ENCODE data around the gene EXOC4.
A peak's percentile ranks its signal among the peaks of the same experiment; 100 is the strongest.

Gene EXOC4

DNA sequence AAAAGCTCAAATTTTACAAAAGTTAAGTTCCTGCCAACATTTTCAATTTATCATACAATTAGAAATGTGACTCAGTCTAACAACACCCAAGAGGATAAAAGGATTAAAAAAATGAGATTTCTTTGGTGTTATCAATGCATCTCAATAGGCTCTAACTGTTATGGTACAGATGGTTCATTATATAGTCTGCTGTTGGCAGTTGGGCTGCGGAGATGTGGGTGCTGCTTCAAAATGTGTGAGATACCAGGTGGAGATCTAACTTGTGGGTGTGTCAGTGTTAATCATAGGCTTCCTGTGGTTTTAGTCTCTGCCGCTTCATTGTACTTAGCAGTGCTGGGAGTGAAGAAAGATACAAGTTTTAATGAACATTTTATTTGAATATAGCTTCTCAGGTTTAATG lies 231.2 kb downstream of the EXOC4 start:
- peaks cover 0 to 2% (median 0%) of the 10 kb centered on the region in 4 experiments for H3K4me1 ChIP-seq (ENCODE audit: control extremely low read depth in 1 of 4, control insufficient read depth in 4 of 4, insufficient read depth in 4 of 4, low read length in 3 of 4)
- peak in 2 of 3 donors; percentile 31 to 67 for DNase-seq
- POLR2A ChIA-PET = interaction anchor here (0.6 kb wide), 2 partner anchors 16 to 553 kb away, joined by 3 read pairs; no protein-coding TSS in a partner anchor
- 86% methylated on average over 1 of the region's 2 CpGs for WGBS (ENCODE audit: insufficient coverage)
- no peak overlapping the region for H3K27ac ChIP-seq (ENCODE audit: insufficient read depth in 1 of 2, low read depth in 1 of 2, low read length in 2 of 2, poor library complexity in 1 of 2, severe bottlenecking in 2 of 2)
- H3K4me3 ChIP-seq (ENCODE audit: control insufficient read depth in 1 of 7, extremely low read depth in 1 of 7, insufficient read depth in 4 of 7, low read depth in 2 of 7, low read length in 6 of 7) = no peak overlapping the region
- CTCF ChIA-PET = no interaction called here
- H3K9me3 ChIP-seq (ENCODE audit: control extremely low read depth in 1 of 5, control insufficient read depth in 4 of 5, insufficient read depth in 2 of 5, low read depth in 1 of 5, low read length in 4 of 5) = no peaks in the 10 kb centered on the region
- no peaks in the 10 kb centered on the region for H3K27me3 ChIP-seq (replicated peaks in 2 of 5; ENCODE audit: control insufficient read depth in 4 of 5, insufficient read depth in 5 of 5, low read length in 4 of 5)
- peaks cover 2 to 11% (median 7%) of the 10 kb centered on the region in 4 experiments for H3K36me3 ChIP-seq (ENCODE audit: control insufficient read depth in 4 of 4, insufficient read depth in 4 of 4, low read length in 3 of 4)

DNA sequence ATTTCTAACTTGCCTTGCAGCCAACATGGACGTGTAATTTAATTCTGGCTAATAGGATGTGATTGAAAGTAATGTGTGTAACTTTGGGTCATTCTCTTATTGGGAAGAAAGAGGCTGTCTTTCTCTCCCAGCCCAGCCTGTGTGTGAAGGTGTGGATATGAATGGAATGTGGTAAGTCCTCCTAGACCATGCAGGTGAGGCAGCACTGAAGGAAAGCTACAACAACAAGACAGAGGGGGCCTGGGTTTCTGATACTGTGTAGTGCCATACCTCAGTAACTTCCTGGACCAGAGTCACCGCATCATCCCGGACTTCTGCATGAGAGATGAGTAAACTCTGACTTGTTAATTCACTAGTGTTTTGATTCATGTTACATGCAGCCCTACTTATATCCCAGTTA lies 237.0 kb downstream of the EXOC4 start:
- CTCF ChIA-PET = no interaction called here
- WGBS (ENCODE audit: insufficient coverage) = no CpG with 5 or more reads among the region's 3 CpGs
- DNase-seq = no peak

DNA sequence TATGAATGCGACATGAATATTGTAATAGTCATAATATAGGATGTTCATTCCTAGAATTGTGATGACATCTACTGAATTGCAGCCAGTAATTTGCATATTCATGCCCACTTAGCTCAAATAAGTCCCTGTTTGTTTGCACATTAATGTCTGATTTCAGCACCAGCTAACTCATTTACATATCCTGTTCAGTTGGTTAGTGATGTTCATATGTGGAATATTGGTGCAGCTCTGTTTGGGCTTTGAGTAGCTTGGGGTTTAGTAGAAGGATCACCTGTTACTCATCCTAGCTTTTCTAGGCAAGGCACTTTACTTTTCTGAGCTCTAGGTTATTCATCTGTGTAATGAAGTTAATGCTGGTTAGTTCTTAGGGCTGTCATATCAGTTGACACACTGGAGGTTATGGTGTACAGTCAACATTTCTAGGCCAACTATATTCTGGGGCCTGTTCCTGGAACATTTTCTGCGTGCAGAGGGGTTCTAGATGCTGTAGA lies 238.4 kb downstream of the EXOC4 start:
- CTCF ChIA-PET = no interaction called here
- DNase-seq = no peak
- no peak overlapping the region for H3K27ac ChIP-seq (ENCODE audit: insufficient read depth in 1 of 2, low read depth in 1 of 2, low read length in 2 of 2, poor library complexity in 1 of 2, severe bottlenecking in 2 of 2)

More for the DNA sequence above, 237.0 kb downstream of the EXOC4 start:
- POLR2A ChIA-PET = no interaction called here
- Histone ChIP-seq H3K36me3 (ENCODE audit: control insufficient read depth in 4 of 4, insufficient read depth in 4 of 4, low read length in 3 of 4) (peaks cover 0 to 9% (median 2%) of the 10 kb centered on the region in 4 experiments), H3K4me3 (ENCODE audit: control insufficient read depth in 1 of 7, extremely low read depth in 1 of 7, insufficient read depth in 4 of 7, low read depth in 2 of 7, low read length in 6 of 7) (no peak overlapping the region), H3K9me3 (ENCODE audit: control extremely low read depth in 1 of 5, control insufficient read depth in 4 of 5, insufficient read depth in 2 of 5, low read depth in 1 of 5, low read length in 4 of 5) (no peaks in the 10 kb centered on the region), H3K27ac (ENCODE audit: insufficient read depth in 1 of 2, low read depth in 1 of 2, low read length in 2 of 2, poor library complexity in 1 of 2, severe bottlenecking in 2 of 2) (no peak overlapping the region), H3K4me1 (ENCODE audit: control extremely low read depth in 1 of 4, control insufficient read depth in 4 of 4, insufficient read depth in 4 of 4, low read length in 3 of 4) (no peaks in the 10 kb centered on the region), H3K27me3 (replicated peaks in 2 of 5; ENCODE audit: control insufficient read depth in 4 of 5, insufficient read depth in 5 of 5, low read length in 4 of 5) (no peaks in the 10 kb centered on the region)

DNA sequence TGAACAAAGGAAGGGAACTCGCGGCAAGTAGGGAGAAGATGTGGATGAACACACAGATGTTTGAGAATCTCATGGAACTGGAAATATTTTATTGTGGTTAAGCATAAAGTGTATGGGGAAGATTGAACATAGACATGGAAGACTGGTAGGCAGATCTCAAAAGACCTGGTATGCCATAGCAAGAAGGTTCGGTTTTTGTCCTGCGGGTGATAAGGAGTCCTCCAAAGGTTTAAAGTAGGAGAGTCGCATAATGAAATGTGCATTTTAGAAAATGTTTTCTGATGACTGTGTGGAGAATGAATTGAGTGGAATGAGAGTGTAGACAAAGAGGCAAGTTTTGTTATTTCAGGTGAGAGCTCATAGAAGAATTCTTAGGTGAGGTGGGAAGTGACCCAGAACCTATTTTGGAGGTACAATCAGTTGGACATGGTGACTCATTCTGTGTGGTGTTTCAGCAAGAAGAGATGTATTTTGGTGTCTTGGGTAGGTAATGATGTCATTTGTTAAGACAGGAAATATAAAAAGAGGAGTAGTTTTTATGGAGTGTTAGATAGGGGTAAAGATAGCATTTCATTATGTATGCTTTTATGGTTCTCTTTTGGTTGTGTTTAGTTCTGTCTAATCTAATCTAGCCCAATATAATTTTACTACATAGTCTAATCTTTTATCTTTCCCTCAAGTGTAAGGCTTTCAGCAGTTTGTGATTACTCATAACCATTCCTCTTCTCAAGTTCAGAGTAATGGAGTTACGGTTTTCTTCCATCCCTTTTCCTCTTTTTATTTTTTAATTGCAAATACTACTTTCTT lies 239.2 kb downstream of the EXOC4 start:
- ChIA-PET CTCF (no interaction called here), POLR2A (no interaction called here)
- H3K4me1 ChIP-seq (ENCODE audit: control extremely low read depth in 1 of 4, control insufficient read depth in 4 of 4, insufficient read depth in 4 of 4, low read length in 3 of 4) = no peaks in the 10 kb centered on the region
- no peak for DNase-seq
- H3K9me3 ChIP-seq (ENCODE audit: control extremely low read depth in 1 of 5, control insufficient read depth in 4 of 5, insufficient read depth in 2 of 5, low read depth in 1 of 5, low read length in 4 of 5) = no peaks in the 10 kb centered on the region
- H3K27me3 ChIP-seq (replicated peaks in 2 of 5; ENCODE audit: control insufficient read depth in 4 of 5, insufficient read depth in 5 of 5, low read length in 4 of 5) = no peaks in the 10 kb centered on the region
- WGBS (ENCODE audit: insufficient coverage) = 97% methylated on average over 5 of the region's 6 CpGs
- H3K36me3 ChIP-seq (ENCODE audit: control insufficient read depth in 4 of 4, insufficient read depth in 4 of 4, low read length in 3 of 4) = peaks cover 0 to 9% (median 2%) of the 10 kb centered on the region in 4 experiments
- H3K27ac ChIP-seq (ENCODE audit: insufficient read depth in 1 of 2, low read depth in 1 of 2, low read length in 2 of 2, poor library complexity in 1 of 2, severe bottlenecking in 2 of 2) = no peak overlapping the region
- H3K4me3 ChIP-seq (ENCODE audit: control insufficient read depth in 1 of 7, extremely low read depth in 1 of 7, insufficient read depth in 4 of 7, low read depth in 2 of 7, low read length in 6 of 7) = no peak overlapping the region

More for the DNA sequence above, 238.4 kb downstream of the EXOC4 start:
- WGBS (ENCODE audit: insufficient coverage) = 20% methylated on average over 1 of the region's 2 CpGs
- H3K4me3 ChIP-seq (ENCODE audit: control insufficient read depth in 1 of 7, extremely low read depth in 1 of 7, insufficient read depth in 4 of 7, low read depth in 2 of 7, low read length in 6 of 7) = no peak overlapping the region
- H3K36me3 ChIP-seq (ENCODE audit: control insufficient read depth in 4 of 4, insufficient read depth in 4 of 4, low read length in 3 of 4) = peaks cover 0 to 9% (median 2%) of the 10 kb centered on the region in 4 experiments
- H3K9me3 ChIP-seq (ENCODE audit: control extremely low read depth in 1 of 5, control insufficient read depth in 4 of 5, insufficient read depth in 2 of 5, low read depth in 1 of 5, low read length in 4 of 5) = no peaks in the 10 kb centered on the region
- POLR2A ChIA-PET = no interaction called here
- H3K27me3 ChIP-seq (replicated peaks in 2 of 5; ENCODE audit: control insufficient read depth in 4 of 5, insufficient read depth in 5 of 5, low read length in 4 of 5) = no peaks in the 10 kb centered on the region
- no peaks in the 10 kb centered on the region for H3K4me1 ChIP-seq (ENCODE audit: control extremely low read depth in 1 of 4, control insufficient read depth in 4 of 4, insufficient read depth in 4 of 4, low read length in 3 of 4)

DNA sequence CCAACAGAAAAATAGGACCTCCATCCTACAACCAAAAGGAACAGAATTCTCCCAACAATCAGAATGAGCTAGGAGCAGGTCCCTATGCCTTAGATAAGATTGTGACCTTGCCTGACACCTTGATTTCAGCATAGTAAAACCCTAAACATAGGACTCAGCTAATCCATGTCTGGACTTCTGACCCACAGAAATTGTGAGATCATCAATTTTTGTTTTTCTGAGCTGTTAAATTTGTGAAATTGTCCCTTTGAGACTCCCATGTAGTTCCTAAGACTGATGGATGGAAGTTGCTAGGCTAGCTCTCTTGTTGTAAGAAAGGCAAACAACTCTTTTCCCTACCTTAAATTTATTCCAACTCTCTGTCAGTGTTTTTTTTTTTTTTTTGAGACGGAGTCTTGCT lies 244.2 kb downstream of the EXOC4 start:
- WGBS (ENCODE audit: insufficient coverage) = no CpG with 5 or more reads among the region's 1 CpG

DNA sequence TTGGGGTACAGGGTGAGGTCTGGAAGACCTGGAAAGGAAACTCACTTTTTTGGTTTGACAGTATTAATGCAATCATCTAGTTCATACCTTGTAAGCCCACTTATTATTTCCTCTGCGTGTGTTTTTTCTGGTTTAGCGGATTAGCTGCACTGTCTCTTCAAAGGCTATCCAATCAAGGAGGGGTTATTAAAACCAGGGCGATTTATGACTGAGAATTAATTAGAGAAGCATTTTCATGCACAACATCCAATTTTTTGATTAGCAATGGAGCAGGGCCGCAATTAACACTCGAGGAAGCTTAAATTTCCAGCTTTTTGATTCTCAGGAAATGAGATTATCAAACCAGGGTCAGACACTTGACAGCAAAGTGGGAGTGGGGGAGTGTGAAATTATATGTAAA lies 248.9 kb downstream of the EXOC4 start:
- WGBS (ENCODE audit: insufficient coverage) = 97% methylated on average over 3 of the region's 5 CpGs
- no peaks in the 10 kb centered on the region for H3K36me3 ChIP-seq (ENCODE audit: control insufficient read depth in 4 of 4, insufficient read depth in 4 of 4, low read length in 3 of 4)

More for the DNA sequence above, 244.2 kb downstream of the EXOC4 start:
- ChIA-PET CTCF (no interaction called here), POLR2A (interaction anchor here (0.7 kb wide), 1 partner anchor 154 kb away, joined by 5 read pairs; no protein-coding TSS in a partner anchor)
- Histone ChIP-seq H3K36me3 (ENCODE audit: control insufficient read depth in 4 of 4, insufficient read depth in 4 of 4, low read length in 3 of 4) (peaks cover 0 to 2% (median 0%) of the 10 kb centered on the region in 4 experiments), H3K4me3 (ENCODE audit: control insufficient read depth in 1 of 7, extremely low read depth in 1 of 7, insufficient read depth in 4 of 7, low read depth in 2 of 7, low read length in 6 of 7) (no peak overlapping the region), H3K9me3 (ENCODE audit: control extremely low read depth in 1 of 5, control insufficient read depth in 4 of 5, insufficient read depth in 2 of 5, low read depth in 1 of 5, low read length in 4 of 5) (no peaks in the 10 kb centered on the region), H3K4me1 (ENCODE audit: control extremely low read depth in 1 of 4, control insufficient read depth in 4 of 4, insufficient read depth in 4 of 4, low read length in 3 of 4) (no peaks in the 10 kb centered on the region), H3K27me3 (replicated peaks in 2 of 5; ENCODE audit: control insufficient read depth in 4 of 5, insufficient read depth in 5 of 5, low read length in 4 of 5) (no peaks in the 10 kb centered on the region), H3K27ac (ENCODE audit: insufficient read depth in 1 of 2, low read depth in 1 of 2, low read length in 2 of 2, poor library complexity in 1 of 2, severe bottlenecking in 2 of 2) (no peak overlapping the region)
- DNase-seq = no peak

DNA sequence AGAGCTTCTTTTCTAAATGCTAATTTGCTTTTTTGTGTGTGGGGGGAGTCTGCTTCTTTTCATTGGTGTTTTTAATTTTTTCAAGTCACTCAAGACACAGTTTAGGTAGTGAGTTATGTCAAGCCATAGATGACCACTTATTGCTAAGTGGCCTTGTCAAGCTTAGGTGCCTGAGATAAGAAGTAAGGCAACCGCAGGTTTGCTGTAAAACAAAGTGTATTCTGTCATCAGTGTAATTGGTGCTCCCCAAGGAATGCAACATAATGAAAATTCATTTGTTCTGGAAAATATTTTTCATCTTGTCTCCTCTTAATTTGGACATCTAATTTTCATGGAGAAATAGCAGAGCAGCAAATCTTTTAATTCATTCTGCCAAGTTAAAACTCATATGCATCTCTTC lies 249.6 kb downstream of the EXOC4 start:
- H3K27me3 ChIP-seq (replicated peaks in 2 of 5; ENCODE audit: control insufficient read depth in 4 of 5, insufficient read depth in 5 of 5, low read length in 4 of 5) = no peaks in the 10 kb centered on the region
- no peak for DNase-seq
- CTCF ChIA-PET = no interaction called here

More for the DNA sequence above, 248.9 kb downstream of the EXOC4 start:
- Histone ChIP-seq H3K9me3 (ENCODE audit: control extremely low read depth in 1 of 5, control insufficient read depth in 4 of 5, insufficient read depth in 2 of 5, low read depth in 1 of 5, low read length in 4 of 5) (no peaks in the 10 kb centered on the region), H3K4me1 (ENCODE audit: control extremely low read depth in 1 of 4, control insufficient read depth in 4 of 4, insufficient read depth in 4 of 4, low read length in 3 of 4) (no peaks in the 10 kb centered on the region), H3K4me3 (ENCODE audit: control insufficient read depth in 1 of 7, extremely low read depth in 1 of 7, insufficient read depth in 4 of 7, low read depth in 2 of 7, low read length in 6 of 7) (no peak overlapping the region), H3K27ac (ENCODE audit: insufficient read depth in 1 of 2, low read depth in 1 of 2, low read length in 2 of 2, poor library complexity in 1 of 2, severe bottlenecking in 2 of 2) (no peak overlapping the region), H3K27me3 (replicated peaks in 2 of 5; ENCODE audit: control insufficient read depth in 4 of 5, insufficient read depth in 5 of 5, low read length in 4 of 5) (no peaks in the 10 kb centered on the region)
- ChIA-PET CTCF (no interaction called here), POLR2A (no interaction called here)
- no peak for DNase-seq

More for the DNA sequence above, 249.6 kb downstream of the EXOC4 start:
- no peak overlapping the region for H3K4me3 ChIP-seq (ENCODE audit: control insufficient read depth in 1 of 7, extremely low read depth in 1 of 7, insufficient read depth in 4 of 7, low read depth in 2 of 7, low read length in 6 of 7)
- no peaks in the 10 kb centered on the region for H3K9me3 ChIP-seq (ENCODE audit: control extremely low read depth in 1 of 5, control insufficient read depth in 4 of 5, insufficient read depth in 2 of 5, low read depth in 1 of 5, low read length in 4 of 5)
- WGBS (ENCODE audit: insufficient coverage) = 100% methylated on average over 1 of the region's 1 CpG
- no peaks in the 10 kb centered on the region for H3K36me3 ChIP-seq (ENCODE audit: control insufficient read depth in 4 of 4, insufficient read depth in 4 of 4, low read length in 3 of 4)
- POLR2A ChIA-PET = no interaction called here
- no peak overlapping the region for H3K27ac ChIP-seq (ENCODE audit: insufficient read depth in 1 of 2, low read depth in 1 of 2, low read length in 2 of 2, poor library complexity in 1 of 2, severe bottlenecking in 2 of 2)
- H3K4me1 ChIP-seq (ENCODE audit: control extremely low read depth in 1 of 4, control insufficient read depth in 4 of 4, insufficient read depth in 4 of 4, low read length in 3 of 4) = no peaks in the 10 kb centered on the region
